ENCODE measurements around the gene IGSF10.

Gene IGSF10

GRCh38 chr3:151440940-151441339 lies 19.9 kb downstream of the IGSF10 start:
- Histone ChIP-seq H3K27me3 (replicated peaks) (no peaks in the 10 kb centered on the region), H3K4me3 (ENCODE audit: low read depth, low read length) (no peak overlapping the region), H3K36me3 (replicated peaks) (no peaks in the 10 kb centered on the region), H3K27ac (no peak overlapping the region)
- in situ Hi-C loops (cut with HindIII; ENCODE audit: low pct_ligation_motif_present, low sequenced_read_pairs), result loop anchor here (25.0 kb wide), 1 partner anchor 221 kb away; no protein-coding TSS in a partner anchor
- no peak for TF ChIP-seq CTCF (IDR thresholded peaks at IDR 0.05; ENCODE audit: low read depth, low read length, missing control alignments)
- no peak for DNase-seq

DNA sequence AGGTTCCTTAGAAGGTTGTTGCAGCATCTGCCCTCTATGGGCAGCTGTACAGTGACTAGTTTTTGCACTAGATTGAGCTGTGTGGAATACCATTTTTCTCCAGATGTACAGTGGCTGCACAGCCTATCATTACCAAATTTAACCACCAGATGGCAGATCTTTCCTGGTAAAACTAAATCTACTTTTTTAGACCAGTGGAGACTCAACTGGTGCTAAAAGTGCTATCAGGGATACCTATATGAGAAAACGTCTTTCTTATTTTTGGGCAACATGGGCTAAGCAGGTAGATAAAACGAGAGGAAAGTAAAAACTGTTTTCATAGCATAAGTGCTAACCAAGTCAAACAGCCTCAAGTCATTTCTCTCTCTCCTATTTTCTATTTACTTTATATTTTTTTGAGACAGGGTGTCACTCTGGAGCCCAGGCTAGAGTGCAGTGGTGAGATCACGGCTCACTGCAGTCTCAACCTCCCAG lies 21.2 kb downstream of the IGSF10 start:
- Histone ChIP-seq H3K36me3 (replicated peaks) (no peaks in the 10 kb centered on the region), H3K27me3 (replicated peaks) (no peaks in the 10 kb centered on the region), H3K27ac (no peak overlapping the region), H3K4me3 (ENCODE audit: low read depth, low read length) (no peak overlapping the region)
- in situ Hi-C loops (cut with HindIII; ENCODE audit: low pct_ligation_motif_present, low sequenced_read_pairs), result loop anchor here (25.0 kb wide), 1 partner anchor 223 kb away; no protein-coding TSS in a partner anchor
- DNase-seq, result peak; percentile 71
- peak; percentile 76 for TF ChIP-seq CTCF (IDR thresholded peaks at IDR 0.05; ENCODE audit: low read depth, low read length, missing control alignments)

DNA sequence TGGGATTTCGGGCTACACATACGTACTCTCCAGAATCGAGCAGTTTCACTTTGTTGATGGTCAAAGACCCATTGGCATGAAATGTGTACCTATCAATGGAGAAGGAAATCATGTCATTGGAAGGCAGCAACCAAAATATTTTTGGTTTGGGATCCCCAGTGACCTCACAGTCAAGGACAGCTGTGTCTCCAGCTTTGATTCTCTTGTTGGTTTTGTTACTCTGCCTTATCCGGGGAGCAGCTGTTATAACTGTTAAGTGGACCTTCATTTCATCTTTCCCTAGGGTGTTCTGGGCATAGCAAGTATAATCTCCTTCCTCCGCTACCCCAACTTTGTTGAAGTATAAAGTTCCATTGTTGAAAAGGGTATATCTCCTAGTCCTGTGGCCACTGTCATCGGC lies 23.0 kb downstream of the IGSF10 start:
- no peak overlapping the region for H3K27ac ChIP-seq
- H3K4me3 ChIP-seq (ENCODE audit: low read depth, low read length), result no peak overlapping the region
- H3K27me3 ChIP-seq (replicated peaks), result no peaks in the 10 kb centered on the region
- in situ Hi-C loops (cut with HindIII; ENCODE audit: low pct_ligation_motif_present, low sequenced_read_pairs), result loop anchor here (25.0 kb wide), 1 partner anchor 224 kb away; no protein-coding TSS in a partner anchor
- DNase-seq, result no peak
- TF ChIP-seq CTCF (IDR thresholded peaks at IDR 0.05; ENCODE audit: low read depth, low read length, missing control alignments), result no peak
- H3K36me3 ChIP-seq (replicated peaks), result no peaks in the 10 kb centered on the region

GRCh38 chr3:151436675-151437446 lies 24.0 kb downstream of the IGSF10 start:
- DNase-seq, result no peak
- in situ Hi-C loops (cut with HindIII; ENCODE audit: low pct_ligation_motif_present, low sequenced_read_pairs), result loop anchor here (25.0 kb wide), 1 partner anchor 225 kb away; no protein-coding TSS in a partner anchor
- Histone ChIP-seq H3K36me3 (replicated peaks) (no peaks in the 10 kb centered on the region), H3K4me3 (ENCODE audit: low read depth, low read length) (no peak overlapping the region), H3K27me3 (replicated peaks) (no peaks in the 10 kb centered on the region), H3K27ac (no peak overlapping the region)
- TF ChIP-seq CTCF (IDR thresholded peaks at IDR 0.05; ENCODE audit: low read depth, low read length, missing control alignments), result no peak

- no peaks in the 10 kb centered on the region for H3K36me3 ChIP-seq (replicated peaks)
- TF ChIP-seq CTCF (IDR thresholded peaks at IDR 0.05; ENCODE audit: low read depth, low read length, missing control alignments), result no peak
- peak overlapping the region; percentile 88 for H3K27ac ChIP-seq
- peak; percentile 91 for DNase-seq
- in situ Hi-C loops (cut with HindIII; ENCODE audit: low pct_ligation_motif_present, low sequenced_read_pairs), result loop anchor here (25.0 kb wide), 1 partner anchor 228 kb away; no protein-coding TSS in a partner anchor
- H3K27me3 ChIP-seq (replicated peaks), result no peaks in the 10 kb centered on the region
- no peak overlapping the region for H3K4me3 ChIP-seq (ENCODE audit: low read depth, low read length)
These were observed 26.5 kb downstream of the IGSF10 start for GRCh38 chr3:151434151-151434890.
